ENCODE measurements around the gene AFTPH. TPM values are rescaled to one million over a fixed set of nuclear protein-coding genes. Genes with fewer than 3 reads are reported as not detected.

AFTPH gene
- total RNA-seq, 1 experiment from 2014 or later = 40.5 TPM

DNA sequence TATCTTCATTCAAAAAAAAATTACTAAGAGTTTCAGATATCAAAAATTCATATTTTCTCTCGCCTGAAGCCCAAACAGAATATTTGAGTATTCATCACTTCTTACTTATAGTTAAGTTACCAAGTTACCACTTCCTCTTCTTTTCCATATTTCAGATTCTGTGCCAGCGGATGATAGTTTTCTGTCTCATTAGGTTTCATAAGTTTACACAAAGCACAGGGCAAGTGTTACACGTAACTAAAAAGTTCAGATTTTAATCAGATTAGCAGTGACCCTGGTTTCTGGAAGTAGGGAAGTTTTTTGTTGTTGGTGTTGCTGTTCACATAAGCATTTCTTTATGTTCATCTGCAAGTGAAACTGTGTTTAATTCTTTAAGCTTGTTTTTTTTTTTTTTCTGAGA is 10.2 kb downstream of the AFTPH start:
- ChIA-PET POLR2A (ENCODE audit: unreplicated experiment) (interaction anchor here (0.6 kb wide), 1 partner anchor 218 kb away, joined by 4 read pairs; no protein-coding TSS in a partner anchor), CTCF (no interaction called here)
- H3K9me3 ChIP-seq (ENCODE audit: insufficient read depth, low read depth) = no peaks in the 10 kb centered on the region
- H3K9me2 ChIP-seq (ENCODE audit: insufficient read depth) = no peaks in the 10 kb centered on the region
- no peak overlapping the region for H3K4me2 ChIP-seq
- H3K4me1 ChIP-seq (replicated peaks; ENCODE audit: insufficient read depth) = no peaks in the 10 kb centered on the region
- intact Hi-C loops (cut with micrococcal nuclease; ENCODE audit: unreplicated experiment) = no loop called here
- no peak overlapping the region for H3K4me3 ChIP-seq
- H3K36me3 ChIP-seq (ENCODE audit: low read depth) = no peaks in the 10 kb centered on the region
- peaks cover 30% of the 10 kb centered on the region for H4K20me1 ChIP-seq (ENCODE audit: insufficient read depth)
- TF ChIP-seq, protein P1, sequence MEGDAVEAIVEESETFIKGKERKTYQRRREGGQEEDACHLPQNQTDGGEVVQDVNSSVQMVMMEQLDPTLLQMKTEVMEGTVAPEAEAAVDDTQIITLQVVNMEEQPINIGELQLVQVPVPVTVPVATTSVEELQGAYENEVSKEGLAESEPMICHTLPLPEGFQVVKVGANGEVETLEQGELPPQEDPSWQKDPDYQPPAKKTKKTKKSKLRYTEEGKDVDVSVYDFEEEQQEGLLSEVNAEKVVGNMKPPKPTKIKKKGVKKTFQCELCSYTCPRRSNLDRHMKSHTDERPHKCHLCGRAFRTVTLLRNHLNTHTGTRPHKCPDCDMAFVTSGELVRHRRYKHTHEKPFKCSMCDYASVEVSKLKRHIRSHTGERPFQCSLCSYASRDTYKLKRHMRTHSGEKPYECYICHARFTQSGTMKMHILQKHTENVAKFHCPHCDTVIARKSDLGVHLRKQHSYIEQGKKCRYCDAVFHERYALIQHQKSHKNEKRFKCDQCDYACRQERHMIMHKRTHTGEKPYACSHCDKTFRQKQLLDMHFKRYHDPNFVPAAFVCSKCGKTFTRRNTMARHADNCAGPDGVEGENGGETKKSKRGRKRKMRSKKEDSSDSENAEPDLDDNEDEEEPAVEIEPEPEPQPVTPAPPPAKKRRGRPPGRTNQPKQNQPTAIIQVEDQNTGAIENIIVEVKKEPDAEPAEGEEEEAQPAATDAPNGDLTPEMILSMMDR (conservative IDR thresholded peaks at IDR 0.05) = no peak
- TF ChIP-seq EZH2 (IDR thresholded peaks at IDR 0.05; ENCODE audit: low read depth) = no peak
- no peaks in the 10 kb centered on the region for H3K27me3 ChIP-seq (ENCODE audit: insufficient read depth, low read depth)
- no peaks in the 10 kb centered on the region for H3F3A ChIP-seq (ENCODE audit: insufficient read depth, low read depth)
- BruUV-seq (replicated peaks) = no TSS peak
- H3K79me2 ChIP-seq (ENCODE audit: low read depth) = peaks cover 93% of the 10 kb centered on the region
- no peak overlapping the region for H3K27ac ChIP-seq
- H2AFZ ChIP-seq = no peak overlapping the region
- DNase-seq = no peak

DNA sequence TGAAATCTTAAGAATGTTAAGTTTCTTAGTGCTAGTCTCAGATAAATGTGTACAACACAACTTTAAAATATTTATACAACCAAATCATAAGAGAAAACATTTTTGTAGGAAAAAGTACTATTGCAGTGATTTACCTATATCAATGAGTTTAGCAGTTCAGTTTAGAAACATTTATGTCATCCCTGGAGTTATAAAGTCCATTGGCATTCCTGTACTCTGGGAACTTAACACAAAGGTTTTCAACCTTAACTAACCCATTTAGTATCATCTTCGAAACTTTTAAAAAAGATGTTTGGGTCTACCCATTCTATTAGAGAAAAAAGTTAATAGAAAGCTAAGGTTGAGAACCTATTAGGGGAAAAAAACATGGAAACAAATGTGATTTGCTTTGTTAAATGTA is 10.9 kb downstream of the AFTPH start:
- no peaks in the 10 kb centered on the region for H3K4me1 ChIP-seq (replicated peaks; ENCODE audit: insufficient read depth)
- H3K79me2 ChIP-seq (ENCODE audit: low read depth) = peaks cover 92% of the 10 kb centered on the region
- H3K36me3 ChIP-seq (ENCODE audit: low read depth) = no peaks in the 10 kb centered on the region
- no peaks in the 10 kb centered on the region for H3K27me3 ChIP-seq (ENCODE audit: insufficient read depth, low read depth)
- DNase-seq = no peak
- POLR2A ChIA-PET (ENCODE audit: unreplicated experiment) = interaction anchor here (0.6 kb wide), 1 partner anchor 219 kb away, joined by 4 read pairs; no protein-coding TSS in a partner anchor
- CTCF ChIA-PET = no interaction called here
- no peaks in the 10 kb centered on the region for H3F3A ChIP-seq (ENCODE audit: insufficient read depth, low read depth)
- no TSS peak for BruUV-seq (replicated peaks)
- TF ChIP-seq, protein P1 (conservative IDR thresholded peaks at IDR 0.05) = no peak
- no peak for TF ChIP-seq EZH2 (IDR thresholded peaks at IDR 0.05; ENCODE audit: low read depth)
- intact Hi-C loops (cut with micrococcal nuclease; ENCODE audit: unreplicated experiment) = no loop called here
- no peak overlapping the region for H3K27ac ChIP-seq
- H3K4me2 ChIP-seq = no peak overlapping the region
- H4K20me1 ChIP-seq (ENCODE audit: insufficient read depth) = peaks cover 23% of the 10 kb centered on the region
- H2AFZ ChIP-seq = no peak overlapping the region
- no peaks in the 10 kb centered on the region for H3K9me2 ChIP-seq (ENCODE audit: insufficient read depth)
- H3K9me3 ChIP-seq (ENCODE audit: insufficient read depth, low read depth) = no peaks in the 10 kb centered on the region
- no peak overlapping the region for H3K4me3 ChIP-seq

- H3K9me3 ChIP-seq (ENCODE audit: insufficient read depth, low read depth) = no peaks in the 10 kb centered on the region
- peaks cover 11% of the 10 kb centered on the region for H3K4me1 ChIP-seq (replicated peaks; ENCODE audit: insufficient read depth)
- no peaks in the 10 kb centered on the region for H3K36me3 ChIP-seq (ENCODE audit: low read depth)
- H3K79me2 ChIP-seq (ENCODE audit: low read depth) = peaks cover 89% of the 10 kb centered on the region
- no peak for DNase-seq
- H3K27me3 ChIP-seq (ENCODE audit: insufficient read depth, low read depth) = no peaks in the 10 kb centered on the region
- no peaks in the 10 kb centered on the region for H3K9me2 ChIP-seq (ENCODE audit: insufficient read depth)
- TF ChIP-seq, protein P1 (conservative IDR thresholded peaks at IDR 0.05) = no peak
- no peak for TF ChIP-seq EZH2 (IDR thresholded peaks at IDR 0.05; ENCODE audit: low read depth)
- ChIA-PET POLR2A (ENCODE audit: unreplicated experiment) (interaction anchor here (0.6 kb wide), 1 partner anchor 174 kb away, joined by 4 read pairs; no protein-coding TSS in a partner anchor), CTCF (interaction anchor here (0.6 kb wide), 1 partner anchor 15 kb away, joined by 5 read pairs; no protein-coding TSS in a partner anchor)
- intact Hi-C loops (cut with micrococcal nuclease; ENCODE audit: unreplicated experiment) = no loop called here
- 0 out of 2 replicates have a peak, but pooled peaks cover 3% of the 10 kb centered on the region for H3F3A ChIP-seq (ENCODE audit: insufficient read depth, low read depth)
- peaks cover 13% of the 10 kb centered on the region for H4K20me1 ChIP-seq (ENCODE audit: insufficient read depth)
- no peak overlapping the region for H3K27ac ChIP-seq
- H3K4me2 ChIP-seq = no peak overlapping the region
- no peak overlapping the region for H2AFZ ChIP-seq
- no peak overlapping the region for H3K4me3 ChIP-seq
- no TSS peak for BruUV-seq (replicated peaks)
These were observed 13.9 kb downstream of the AFTPH start for GRCh38 chr2:64537991-64538390.
